Measurements from ENCODE around the gene ZNF710. TPM values are rescaled to one million over a fixed set of nuclear protein-coding genes. Genes with fewer than 3 reads are reported as not detected.

Gene ZNF710
- total and polyA plus RNA-seq, 9 of the 15 experiments (the other 6 are each of a cell fraction or from before 2014, with no cell fraction given), result 0.56 to 14.2 (median 5.2) TPM

- TF ChIP-seq ZNF395 (CRISPR knock-in tag; IDR thresholded peaks at IDR 0.05) (0 out of 2 replicates have a peak, but pooled peaks have one; percentile 56), BDP1 (IDR thresholded peaks at IDR 0.05; ENCODE audit: insufficient read depth, insufficient read length) (no peak), RBFOX2 (IDR thresholded peaks at IDR 0.05; ENCODE audit: low read depth, low read length) (no peak), ARNT (IDR thresholded peaks at IDR 0.05) (0 out of 4 replicates have a peak, but pooled peaks of 1 of the 2 experiments have one; percentile 38), HMG20B (CRISPR knock-in tag; IDR thresholded peaks at IDR 0.05) (no peak), CREM (IDR thresholded peaks at IDR 0.05; ENCODE audit: low read depth) (no peak), ATF7 (IDR thresholded peaks at IDR 0.05) (no peak), CHAMP1 (IDR thresholded peaks at IDR 0.05) (no peak), SOX6 (IDR thresholded peaks at IDR 0.05) (peak; percentile 60; the same call in 1 of the 2 replicates), BRF1 (IDR thresholded peaks at IDR 0.05; ENCODE audit: borderline replicate concordance, extremely low read depth, insufficient read length) (no peak), PTBP1 (IDR thresholded peaks at IDR 0.05; ENCODE audit: low read depth, low read length) (no peak), KDM1A (IDR thresholded peaks at IDR 0.05) (peak; percentile 47 to 64; a peak in 3 of 4 replicates), ZNF561 (CRISPR knock-in tag; conservative IDR thresholded peaks at IDR 0.05) (no peak), ATF6 (CRISPR knock-in tag; IDR thresholded peaks at IDR 0.05) (no peak), MEIS2 (IDR thresholded peaks at IDR 0.05; ENCODE audit: partially characterized antibody) (peak; percentile 65), STAT6 (CRISPR knock-in tag; IDR thresholded peaks at IDR 0.05) (no peak), ZNF224 (CRISPR knock-in tag; IDR thresholded peaks at IDR 0.05) (no peak), VEZF1 (CRISPR knock-in tag; IDR thresholded peaks at IDR 0.05) (peak; percentile 40; the same call in 1 of the 2 replicates), POLR2AphosphoS2 (IDR thresholded peaks at IDR 0.05; ENCODE audit: low read length) (no peak), ZNF41 (CRISPR knock-in tag; conservative IDR thresholded peaks at IDR 0.05) (no peak)
These were observed 39.5 kb downstream of the ZNF710 start (continued) for GRCh38 chr15:90040618-90041017.

Data from K562 (cell line).